ENCODE data around the gene PHKA2.
"Not testable (repeated sequence)": the region's sequence is repeated elsewhere in the genome, so short reads cannot be mapped to it uniquely, and the experiment has no call there.

Gene PHKA2

GRCh38 chrX:18886344-18887161 is 97.4 kb downstream of the PHKA2 start:
- no peak for DNase-seq

- no peak for DNase-seq
Observed at GRCh38 chrX:18886005-18886343, 97.9 kb downstream of the PHKA2 start.

GRCh38 chrX:18885328-18886004 is 98.4 kb downstream of the PHKA2 start:
- DNase-seq, result no peak

- no peak for DNase-seq
Observed at GRCh38 chrX:18884916-18885315, 99.0 kb downstream of the PHKA2 start.

GRCh38 chrX:18883961-18884765 is 99.8 kb downstream of the PHKA2 start:
- no peak for DNase-seq

- no peak for DNase-seq
Observed at GRCh38 chrX:18883234-18883960, 100.5 kb downstream of the PHKA2 start.

GRCh38 chrX:18879144-18879543 is 104.8 kb downstream of the PHKA2 start:
- DNase-seq, result no peak

GRCh38 chrX:18877469-18877868 is 106.4 kb downstream of the PHKA2 start:
- DNase-seq, result peak; percentile 6

- no peak for DNase-seq
Observed at GRCh38 chrX:18875256-18875878, 108.5 kb downstream of the PHKA2 start.

GRCh38 chrX:18874560-18875255 is 109.2 kb downstream of the PHKA2 start:
- no peak for DNase-seq

GRCh38 chrX:18873836-18874235 is 110.1 kb downstream of the PHKA2 start:
- no peak for DNase-seq

- no peak for DNase-seq
Observed at GRCh38 chrX:18873189-18873791, 110.6 kb downstream of the PHKA2 start.

- DNase-seq, result no peak
Observed at GRCh38 chrX:18872621-18873020, 111.3 kb downstream of the PHKA2 start.

- no peak for DNase-seq
Observed at GRCh38 chrX:18871970-18872369, 111.9 kb downstream of the PHKA2 start.

- DNase-seq, result no peak
Observed at GRCh38 chrX:18871161-18871890, 112.6 kb downstream of the PHKA2 start.

- no peak for DNase-seq
Observed at GRCh38 chrX:18864390-18864920, 119.5 kb downstream of the PHKA2 start.

- no peak for DNase-seq
Observed at GRCh38 chrX:18861511-18861910, 122.4 kb downstream of the PHKA2 start.

- DNase-seq, result no peak
Observed at GRCh38 chrX:18856645-18856997, 127.3 kb downstream of the PHKA2 start.

- DNase-seq, result no peak
Observed at GRCh38 chrX:18855919-18856644, 127.8 kb downstream of the PHKA2 start.

- DNase-seq, result not testable (repeated sequence)
Observed at GRCh38 chrX:18847901-18848300, 136.0 kb downstream of the PHKA2 start.

Data from NCI-H2029 treated with DMSO at 0.1 percent for 48 hours (cell line).